ENCODE data around the gene ELSPBP1.

Gene ELSPBP1

DNA sequence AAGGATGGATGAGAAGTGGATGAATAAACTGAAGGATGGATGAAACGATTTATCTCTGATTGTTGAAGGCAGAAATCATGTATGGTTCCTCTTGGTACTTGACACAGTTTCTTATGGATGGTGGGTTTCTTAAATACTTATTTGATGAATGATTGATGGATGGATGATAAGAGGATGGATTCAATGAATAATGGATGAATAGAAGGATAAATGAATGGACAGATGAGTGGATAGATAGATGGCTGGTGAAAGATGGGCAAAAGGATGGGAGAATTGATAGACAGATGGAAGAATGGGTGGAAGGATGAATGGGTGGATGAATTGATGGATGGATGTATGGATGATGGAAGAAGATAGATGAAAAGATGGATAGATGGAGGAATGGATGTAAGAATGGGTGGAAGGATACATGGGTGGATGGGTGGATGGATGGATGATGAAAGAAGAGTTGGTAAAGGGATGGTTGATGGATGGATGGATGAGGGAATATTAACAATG is 1.8 kb downstream of the ELSPBP1 start:
- TF ChIP-seq, protein P1, sequence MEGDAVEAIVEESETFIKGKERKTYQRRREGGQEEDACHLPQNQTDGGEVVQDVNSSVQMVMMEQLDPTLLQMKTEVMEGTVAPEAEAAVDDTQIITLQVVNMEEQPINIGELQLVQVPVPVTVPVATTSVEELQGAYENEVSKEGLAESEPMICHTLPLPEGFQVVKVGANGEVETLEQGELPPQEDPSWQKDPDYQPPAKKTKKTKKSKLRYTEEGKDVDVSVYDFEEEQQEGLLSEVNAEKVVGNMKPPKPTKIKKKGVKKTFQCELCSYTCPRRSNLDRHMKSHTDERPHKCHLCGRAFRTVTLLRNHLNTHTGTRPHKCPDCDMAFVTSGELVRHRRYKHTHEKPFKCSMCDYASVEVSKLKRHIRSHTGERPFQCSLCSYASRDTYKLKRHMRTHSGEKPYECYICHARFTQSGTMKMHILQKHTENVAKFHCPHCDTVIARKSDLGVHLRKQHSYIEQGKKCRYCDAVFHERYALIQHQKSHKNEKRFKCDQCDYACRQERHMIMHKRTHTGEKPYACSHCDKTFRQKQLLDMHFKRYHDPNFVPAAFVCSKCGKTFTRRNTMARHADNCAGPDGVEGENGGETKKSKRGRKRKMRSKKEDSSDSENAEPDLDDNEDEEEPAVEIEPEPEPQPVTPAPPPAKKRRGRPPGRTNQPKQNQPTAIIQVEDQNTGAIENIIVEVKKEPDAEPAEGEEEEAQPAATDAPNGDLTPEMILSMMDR (IDR thresholded peaks at IDR 0.05; ENCODE audit: low read depth, low read length) = no peak
- no peak for DNase-seq (ENCODE audit: low read depth in 2 of 2)
- H3K4me3 ChIP-seq (replicated peaks in 1 of 2; ENCODE audit: low read depth in 2 of 2, low read length in 2 of 2) = no peak overlapping the region

DNA sequence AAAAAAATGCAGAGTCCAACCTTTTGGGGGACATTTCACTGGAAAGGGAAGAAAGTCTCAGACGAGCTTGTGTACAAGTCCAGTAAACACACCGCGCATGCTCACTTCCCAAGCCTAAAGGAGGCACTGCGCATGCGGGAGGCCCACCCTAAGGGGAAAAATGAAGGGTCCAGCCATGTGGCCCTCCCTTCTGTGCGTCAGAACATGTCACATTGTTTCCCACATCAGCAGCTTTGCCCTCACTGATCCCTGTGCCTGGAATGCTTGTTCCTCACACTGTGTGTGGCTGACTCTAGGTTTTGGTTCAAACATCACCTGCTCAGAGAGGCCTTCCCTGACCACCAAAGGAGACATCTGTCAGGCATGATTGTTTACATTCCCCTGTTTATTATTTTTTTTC is 4.4 kb downstream of the ELSPBP1 start:
- no peak for DNase-seq (ENCODE audit: low read depth in 2 of 2)
- TF ChIP-seq, protein P1 (IDR thresholded peaks at IDR 0.05; ENCODE audit: low read depth, low read length) = no peak
- no peak overlapping the region for H3K4me3 ChIP-seq (replicated peaks in 1 of 2; ENCODE audit: low read depth in 2 of 2, low read length in 2 of 2)

DNA sequence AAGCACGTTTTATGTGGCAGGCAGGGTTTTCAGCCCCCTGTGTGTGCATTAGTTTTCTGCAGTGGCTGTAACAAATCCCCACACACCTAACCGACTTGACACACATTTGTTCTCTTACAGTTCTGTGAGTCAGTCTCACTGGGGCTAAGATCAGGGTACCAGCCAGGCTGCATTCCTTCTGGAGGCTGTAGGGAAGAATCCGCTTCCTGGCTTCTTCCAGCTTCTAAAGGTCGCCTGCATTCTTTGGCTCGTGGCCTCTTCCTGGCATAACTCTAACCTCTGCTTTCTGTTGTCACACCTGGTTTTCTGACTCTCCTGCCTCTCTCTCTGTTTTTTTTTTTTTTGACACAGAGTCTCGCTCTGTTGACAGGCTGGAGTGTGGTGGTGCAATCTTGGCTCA is 6.4 kb downstream of the ELSPBP1 start:
- DNase-seq (ENCODE audit: low read depth in 2 of 2) = no peak
- TF ChIP-seq, protein P1 (IDR thresholded peaks at IDR 0.05; ENCODE audit: low read depth, low read length) = no peak

DNA sequence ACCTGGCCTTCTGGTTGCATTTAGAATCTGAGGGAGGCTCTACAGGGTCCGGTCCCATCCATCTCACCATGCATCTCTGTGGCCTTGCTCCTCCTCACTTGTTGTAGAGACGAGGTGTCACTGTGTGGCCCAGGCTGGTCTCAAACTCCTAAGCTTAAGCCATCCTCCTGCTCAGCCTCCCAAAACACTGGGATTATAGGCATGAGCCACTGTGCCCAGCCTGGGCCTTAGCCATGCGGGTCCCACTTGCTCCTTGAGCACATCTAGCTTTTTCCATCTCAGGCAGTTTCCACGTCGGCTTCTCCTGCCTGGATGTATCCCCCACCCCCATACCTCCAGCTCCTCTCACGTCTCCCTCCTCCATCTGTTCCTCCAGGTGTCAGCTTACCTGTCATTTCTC is 9.8 kb downstream of the ELSPBP1 start:
- H3K4me3 ChIP-seq (replicated peaks in 1 of 2; ENCODE audit: low read depth in 2 of 2, low read length in 2 of 2) = no peak overlapping the region
- TF ChIP-seq, protein P1 (IDR thresholded peaks at IDR 0.05; ENCODE audit: low read depth, low read length) = no peak
- DNase-seq (ENCODE audit: low read depth in 2 of 2) = no peak

More for the DNA sequence above, 6.4 kb downstream of the ELSPBP1 start:
- H3K4me3 ChIP-seq (replicated peaks in 1 of 2; ENCODE audit: low read depth in 2 of 2, low read length in 2 of 2) = no peak overlapping the region

DNA sequence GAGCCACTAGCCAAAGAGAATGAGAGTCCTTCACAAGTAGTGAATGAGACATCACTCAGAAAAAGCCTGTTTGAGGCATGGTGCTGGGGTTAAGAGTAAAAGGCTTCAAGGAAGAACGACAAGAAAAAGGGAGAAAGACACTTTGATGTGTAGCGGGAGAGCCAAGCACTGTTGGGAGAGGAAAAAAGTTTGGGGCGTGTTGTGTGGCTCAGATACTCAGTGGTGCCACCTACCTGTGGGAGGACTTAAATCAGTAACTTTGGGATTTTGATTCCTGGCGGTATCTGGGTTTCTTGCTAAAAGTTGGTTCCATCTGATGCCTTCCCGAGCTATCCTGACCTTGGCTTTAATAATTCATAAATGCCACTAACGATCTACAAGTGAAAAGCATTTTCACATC is 12.3 kb downstream of the ELSPBP1 start:
- peak in 1 of 2 donors; percentile 6 for DNase-seq (ENCODE audit: low read depth in 2 of 2)
- H3K4me3 ChIP-seq (replicated peaks in 1 of 2; ENCODE audit: low read depth in 2 of 2, low read length in 2 of 2) = no peak overlapping the region
- TF ChIP-seq, protein P1 (IDR thresholded peaks at IDR 0.05; ENCODE audit: low read depth, low read length) = peak; percentile 8

DNA sequence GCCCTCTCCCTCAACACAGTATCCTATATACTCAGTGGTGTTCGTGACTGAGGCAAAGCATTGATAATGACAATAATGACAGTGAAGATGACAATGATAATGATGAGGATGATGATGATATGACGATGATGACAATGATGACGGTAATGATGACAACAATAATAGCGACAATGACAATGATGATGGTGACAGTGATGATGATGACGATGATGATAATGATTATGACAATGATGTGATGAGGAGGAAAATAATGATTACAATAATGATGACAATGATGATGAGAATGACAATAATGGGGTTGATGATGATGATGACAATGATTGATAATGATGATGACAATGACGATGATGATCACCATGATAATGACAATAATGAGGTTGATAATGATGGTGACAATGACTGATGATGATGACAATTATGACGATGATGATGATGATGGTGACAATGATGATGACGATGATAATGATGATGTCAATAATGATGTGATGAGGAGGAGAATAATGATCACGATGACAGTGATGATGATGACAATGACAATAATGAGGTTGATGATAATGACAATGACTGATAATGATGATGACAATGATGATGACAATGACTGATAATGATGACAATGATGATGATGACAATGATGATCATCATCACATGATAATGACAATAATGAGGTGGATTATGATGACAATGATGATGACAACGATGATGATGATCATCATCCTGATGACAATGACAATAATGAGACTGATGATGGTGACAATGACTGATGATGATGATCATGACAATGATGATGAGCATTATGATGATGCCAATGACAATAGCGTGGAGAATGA is 16.7 kb downstream of the ELSPBP1 start:
- no peak overlapping the region for H3K4me3 ChIP-seq (replicated peaks in 1 of 2; ENCODE audit: low read depth in 2 of 2, low read length in 2 of 2)
- TF ChIP-seq, protein P1 (IDR thresholded peaks at IDR 0.05; ENCODE audit: low read depth, low read length) = no peak
- DNase-seq (ENCODE audit: low read depth in 2 of 2) = no peak

Measured in cardiac fibroblast (primary cell).